HK-2 (cell line): ENCODE data around the gene ELMO3.

ENCODE experiments used
- DNase-seq: peaks from one replicate; pipeline ENCODE4 v3.0.0-alpha.2; 2018; ENCODE audit not compliant: unreplicated experiment

ELMO3 gene

DNA sequence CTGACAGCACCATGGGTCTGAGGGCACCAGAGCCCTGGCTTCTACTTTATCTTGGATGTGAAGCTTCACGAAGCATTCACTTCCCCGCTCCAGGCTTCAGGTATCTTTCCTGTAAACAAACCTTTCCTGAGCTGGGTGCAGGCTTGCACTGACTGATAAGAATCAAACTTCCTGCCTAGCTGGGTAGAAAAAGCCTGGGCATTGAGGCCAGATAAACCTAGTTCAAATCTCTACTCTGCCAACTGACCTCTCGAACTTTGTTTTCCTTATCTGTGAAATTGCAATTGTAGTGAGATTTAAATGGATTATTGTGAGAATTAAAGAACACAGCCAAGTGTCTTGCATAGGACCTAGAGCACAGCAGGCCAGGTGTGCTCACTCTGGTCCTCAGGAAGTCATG is 25.1 kb downstream of the ELMO3 start:
- no peak for DNase-seq

DNA sequence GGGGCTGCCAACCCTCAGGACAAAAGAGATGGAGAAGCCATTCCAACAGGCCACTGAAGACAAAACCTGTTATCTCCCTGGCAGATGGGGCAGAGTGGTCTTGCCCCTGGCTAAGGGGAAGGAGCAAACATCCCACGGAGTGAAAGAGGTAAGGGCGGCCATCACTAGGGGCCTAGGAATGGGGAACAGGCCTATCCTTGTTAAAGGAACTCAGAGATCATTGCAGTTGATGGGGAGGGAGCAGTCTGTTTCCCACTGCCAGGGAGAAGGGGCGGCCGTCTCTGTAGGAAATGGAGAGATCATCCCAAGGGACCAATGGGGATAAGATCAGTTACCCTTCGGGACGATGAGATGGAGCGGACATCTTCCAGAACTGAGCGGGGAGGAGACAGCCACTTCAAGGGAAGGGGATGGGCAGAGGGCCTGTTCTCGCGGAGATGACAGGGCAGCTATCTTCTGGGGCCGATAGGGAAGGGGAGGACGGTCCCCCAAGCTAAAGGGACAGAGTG is 27.4 kb downstream of the ELMO3 start:
- DNase-seq, result no peak

DNA sequence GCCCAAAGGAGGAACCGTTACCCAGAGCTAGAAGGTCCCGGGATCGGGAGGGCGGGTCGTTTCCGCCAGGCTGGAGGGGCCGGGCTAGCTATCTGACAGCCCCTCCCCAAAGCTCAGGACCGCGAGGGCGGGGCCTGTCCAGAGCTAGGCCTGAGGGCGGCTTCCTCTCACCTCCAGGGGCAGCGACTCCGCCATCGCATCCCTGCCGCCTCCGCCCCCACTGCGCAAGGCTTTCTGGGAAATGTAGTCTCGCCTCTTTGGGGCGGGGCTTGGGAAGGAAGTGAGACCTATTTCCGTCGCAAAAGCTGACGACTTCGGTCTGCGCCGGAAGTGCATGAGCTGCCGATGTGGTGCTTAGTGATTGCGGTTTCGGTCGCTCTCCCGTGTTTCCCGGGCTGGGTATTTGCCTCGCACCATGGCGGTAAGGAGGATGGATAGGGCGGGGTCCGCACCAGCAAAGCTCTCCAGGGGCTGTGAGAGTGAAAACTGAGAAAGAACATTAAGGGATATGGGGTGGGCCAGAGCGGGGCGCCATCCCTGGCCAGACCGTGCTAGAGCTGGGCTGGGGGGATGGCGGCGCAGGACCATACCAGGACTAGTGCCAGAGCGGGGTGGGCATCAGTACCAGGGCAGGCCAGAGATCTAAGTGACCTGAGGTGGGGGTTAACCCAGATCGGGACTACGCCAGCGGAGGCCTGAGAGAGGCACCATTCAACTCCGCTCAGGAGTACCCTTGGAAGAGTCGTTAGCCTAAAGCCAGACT is 28.1 kb downstream of the ELMO3 start, which contains the start of gene TMEM208:
TSS of gene TMEM208 (plus strand) at position 327 of the 763 bp plus-strand sequence. CDS start at position 416, 89 bp downstream.
- peak; percentile 99 for DNase-seq

DNA sequence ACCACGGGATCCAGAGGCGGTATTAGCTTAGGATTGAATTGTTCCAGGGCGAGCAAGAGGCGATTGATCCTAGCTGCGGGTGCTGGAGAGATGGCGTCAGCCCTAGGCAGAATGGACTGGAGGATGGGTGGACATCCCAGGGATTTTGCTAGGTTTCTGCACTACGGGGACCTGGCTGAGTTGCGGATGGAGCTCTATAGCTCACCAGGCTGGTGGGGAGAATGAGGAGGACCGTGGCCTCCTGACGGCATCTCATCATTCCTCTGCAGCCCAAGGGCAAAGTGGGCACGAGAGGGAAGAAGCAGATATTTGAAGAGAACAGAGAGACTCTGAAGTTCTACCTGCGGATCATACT is 28.6 kb downstream of the ELMO3 start:
- DNase-seq, result no peak

DNA sequence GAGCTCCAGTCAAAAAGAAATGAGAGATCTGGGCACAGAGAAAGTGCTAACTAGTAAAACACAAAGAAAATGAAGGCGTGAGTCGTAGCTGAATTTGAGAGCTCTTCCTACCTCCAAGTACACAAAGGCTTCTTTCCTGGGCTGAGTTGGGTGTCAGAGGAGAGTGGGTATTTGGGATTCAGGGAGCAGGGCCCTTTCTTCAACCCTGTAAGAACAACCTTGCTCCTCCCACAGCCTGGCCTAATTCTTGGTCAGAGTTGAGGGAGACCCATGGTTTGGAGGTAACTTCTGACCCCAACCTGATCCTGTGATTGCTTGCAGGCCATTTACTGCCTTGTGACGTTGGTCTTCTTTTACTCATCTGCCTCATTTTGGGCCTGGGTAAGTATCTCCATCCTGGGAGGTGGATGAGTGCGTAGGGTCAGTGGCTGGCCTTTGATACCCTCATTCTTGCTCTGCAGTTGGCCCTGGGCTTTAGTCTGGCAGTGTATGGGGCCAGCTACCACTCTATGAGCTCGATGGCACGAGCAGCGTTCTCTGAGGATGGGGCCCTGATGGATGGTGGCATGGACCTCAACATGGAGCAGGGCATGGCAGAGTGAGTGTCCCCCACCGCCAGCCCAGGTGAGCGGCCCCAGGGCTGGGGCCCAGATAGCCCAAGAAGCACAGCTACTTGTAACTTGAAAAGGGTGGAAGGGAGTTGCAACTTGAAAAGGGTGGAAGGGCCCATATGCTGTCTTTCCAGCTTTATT is 29.3 kb downstream of the ELMO3 start:
- no peak for DNase-seq

DNA sequence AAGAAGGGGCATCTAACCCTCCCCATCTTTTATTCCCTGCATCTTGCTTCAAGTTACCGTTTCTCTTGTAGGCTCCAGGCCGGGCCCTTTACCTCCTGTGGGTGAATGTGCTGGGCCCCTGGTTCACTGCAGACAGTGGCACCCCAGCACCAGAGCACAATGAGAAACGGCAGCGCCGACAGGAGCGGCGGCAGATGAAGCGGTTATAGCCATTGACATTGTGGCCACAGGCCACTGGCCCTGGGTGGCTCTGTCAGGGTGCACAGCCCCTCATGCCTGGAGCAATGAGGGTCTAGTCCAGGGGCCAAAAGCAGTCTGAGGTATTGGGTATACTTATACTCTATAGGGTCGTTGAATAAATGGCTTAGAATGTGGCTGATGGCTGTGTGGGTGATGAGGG is 30.0 kb downstream of the ELMO3 start:
- DNase-seq, result no peak

DNA sequence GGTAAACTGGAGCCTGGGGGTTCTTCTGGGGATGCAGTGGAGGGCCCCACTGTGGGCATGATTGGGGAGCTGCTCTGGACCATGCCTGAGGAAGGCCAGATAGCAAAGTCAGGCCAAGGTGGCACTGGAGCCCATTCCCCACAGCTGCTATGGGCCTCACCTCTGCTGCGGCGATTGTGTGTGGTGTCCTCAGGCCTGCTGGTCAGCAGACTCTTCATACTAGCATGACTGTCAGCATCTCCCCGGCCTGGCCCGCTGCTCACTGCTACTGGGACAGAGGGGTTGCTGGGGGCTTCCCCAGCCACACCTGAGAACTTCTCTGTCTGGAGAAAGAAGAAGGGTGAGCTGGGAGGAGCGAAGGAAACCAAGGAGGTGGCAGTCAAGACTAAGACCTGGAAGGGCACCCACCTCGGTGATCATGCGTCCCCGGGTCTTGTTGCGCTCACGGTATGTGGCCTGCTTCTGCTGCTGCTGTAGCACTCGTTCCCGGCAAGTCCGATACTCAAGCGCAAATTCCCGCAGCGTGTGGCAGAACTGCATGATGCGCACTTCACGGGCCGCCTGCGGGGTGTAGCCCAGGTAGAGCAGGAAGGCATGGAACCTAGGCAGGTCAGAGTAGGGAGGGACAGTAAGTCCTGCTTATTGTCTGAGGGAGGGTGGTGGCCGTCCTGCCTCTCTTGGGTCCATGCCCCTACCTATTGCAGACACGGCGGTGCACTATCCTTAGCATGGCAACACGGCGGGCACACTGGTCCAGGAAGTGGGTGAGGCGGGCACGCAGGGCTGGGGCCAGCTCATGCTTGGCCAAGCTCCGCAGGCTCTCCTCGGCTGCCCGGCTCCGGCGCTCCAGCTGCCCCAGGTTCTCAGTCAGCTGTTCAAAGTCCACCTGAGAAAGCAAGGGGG is 31.2 kb downstream of the ELMO3 start:
- no peak for DNase-seq

DNA sequence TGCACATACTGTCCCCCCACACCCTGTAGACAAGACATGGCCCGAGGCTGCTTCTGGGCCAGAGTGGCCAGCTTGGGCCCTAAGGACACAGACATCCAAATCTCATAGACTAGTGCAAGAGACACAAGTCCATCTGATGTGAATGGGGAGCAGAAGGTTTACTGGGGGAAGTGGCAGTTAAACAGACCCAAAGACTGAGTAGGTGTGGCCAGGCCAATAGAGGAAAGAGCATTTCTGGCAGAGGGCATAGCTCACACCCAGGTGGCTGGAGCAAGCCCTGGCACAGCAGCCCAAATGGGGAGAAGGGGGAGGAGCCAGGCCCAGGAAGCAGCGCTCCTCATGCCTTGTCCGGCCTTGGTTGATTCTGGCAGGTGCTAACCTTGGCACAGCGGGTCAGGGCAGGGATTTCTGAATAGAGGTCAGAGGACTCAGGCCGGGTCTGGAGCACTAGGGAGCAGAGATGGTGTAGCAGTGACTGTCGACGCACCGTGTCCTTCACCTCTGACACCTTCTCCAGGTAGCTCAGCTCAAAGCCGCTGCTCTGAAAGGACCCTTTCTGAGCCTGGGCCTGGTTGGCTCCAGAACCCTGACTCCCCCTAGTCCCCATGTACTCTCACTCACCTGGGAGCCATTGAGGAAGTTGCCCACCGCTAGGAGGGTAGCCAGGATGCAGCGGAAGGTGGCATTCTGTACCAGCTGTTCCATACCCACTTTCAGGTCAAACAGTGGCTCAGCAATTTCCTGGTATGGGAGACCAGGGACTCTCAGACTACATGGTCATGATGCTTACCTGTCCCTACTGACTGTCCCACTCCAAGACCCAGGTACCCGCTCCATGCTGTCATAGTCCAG is 32.1 kb downstream of the ELMO3 start:
- DNase-seq, result peak; percentile 3

DNA sequence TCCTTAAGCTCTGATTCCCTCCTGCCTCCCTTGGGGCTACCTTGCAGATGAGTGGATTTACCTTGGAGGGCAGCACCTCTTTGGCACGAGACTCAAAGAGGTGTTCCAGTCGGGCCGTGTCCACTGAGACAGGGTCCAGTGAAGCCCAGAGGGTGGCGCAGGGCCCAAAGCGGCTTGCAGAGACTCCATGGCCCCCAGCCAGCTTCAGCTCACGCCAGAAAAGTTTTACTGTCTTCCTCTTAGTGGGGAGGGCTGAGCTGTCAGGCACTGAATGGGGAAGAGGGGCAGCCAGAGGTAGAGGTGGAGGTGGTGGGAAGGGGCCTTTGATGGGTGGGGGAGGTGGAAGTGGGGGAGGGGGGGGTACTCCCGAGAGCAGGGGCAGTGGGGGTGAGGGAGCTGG is 34.7 kb downstream of the ELMO3 start:
- no peak for DNase-seq

DNA sequence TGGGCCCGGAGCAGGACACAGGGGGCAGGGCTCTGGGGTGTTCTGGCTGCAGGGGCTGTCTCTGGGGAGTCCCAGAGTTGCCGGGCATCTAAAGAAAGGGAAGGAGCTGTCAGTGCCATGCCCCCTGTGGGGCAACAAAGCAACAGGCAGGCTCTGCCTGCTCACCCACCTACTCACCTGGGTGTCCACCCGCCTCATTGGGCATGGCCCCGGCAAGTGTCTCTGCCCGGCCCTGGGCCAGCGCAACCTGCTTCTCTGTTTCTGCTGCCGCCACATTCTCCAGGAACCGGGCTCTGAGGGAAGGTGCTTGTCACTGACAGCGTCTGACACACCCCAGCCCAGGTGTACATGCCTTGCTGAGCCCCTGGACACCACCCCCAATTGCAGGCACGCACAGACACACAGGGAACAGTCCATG is 35.3 kb downstream of the ELMO3 start:
- no peak for DNase-seq

DNA sequence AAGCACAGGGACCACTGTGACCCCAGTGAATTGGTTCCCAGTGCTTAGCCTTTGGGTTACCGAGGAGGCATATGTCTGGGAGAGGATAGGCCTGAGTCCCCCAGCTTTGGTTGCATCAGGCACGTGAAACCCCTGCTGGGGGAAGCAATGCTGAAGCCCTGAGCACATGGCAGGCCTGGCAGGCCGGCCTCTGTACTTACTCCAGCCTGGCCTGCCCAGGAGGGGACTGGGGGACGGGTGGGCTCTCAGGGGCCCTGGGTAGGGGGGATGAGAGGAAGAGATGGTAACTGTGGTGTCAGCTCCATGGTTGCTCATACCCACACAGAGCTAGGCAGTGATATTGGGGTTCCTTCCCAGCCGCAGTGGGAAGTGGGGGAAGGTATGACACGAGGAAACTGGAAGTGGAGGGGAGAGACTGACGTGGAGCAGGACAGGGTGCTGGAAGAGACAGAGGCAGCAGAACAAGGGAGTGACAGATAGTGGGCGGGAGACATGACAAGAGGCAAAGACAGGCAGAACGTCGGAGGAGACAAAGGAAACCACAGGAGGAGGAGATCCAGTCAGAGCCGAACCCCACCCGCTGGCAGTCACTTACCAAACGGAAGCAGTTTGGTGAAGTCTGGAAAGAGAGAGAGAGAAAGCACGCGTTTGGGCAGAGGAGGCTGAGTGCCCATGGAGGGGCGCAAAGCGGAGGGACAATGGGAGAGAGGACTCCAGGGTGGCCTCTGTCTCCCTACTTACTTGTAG is 37.1 kb downstream of the ELMO3 start:
- DNase-seq, result no peak

DNA sequence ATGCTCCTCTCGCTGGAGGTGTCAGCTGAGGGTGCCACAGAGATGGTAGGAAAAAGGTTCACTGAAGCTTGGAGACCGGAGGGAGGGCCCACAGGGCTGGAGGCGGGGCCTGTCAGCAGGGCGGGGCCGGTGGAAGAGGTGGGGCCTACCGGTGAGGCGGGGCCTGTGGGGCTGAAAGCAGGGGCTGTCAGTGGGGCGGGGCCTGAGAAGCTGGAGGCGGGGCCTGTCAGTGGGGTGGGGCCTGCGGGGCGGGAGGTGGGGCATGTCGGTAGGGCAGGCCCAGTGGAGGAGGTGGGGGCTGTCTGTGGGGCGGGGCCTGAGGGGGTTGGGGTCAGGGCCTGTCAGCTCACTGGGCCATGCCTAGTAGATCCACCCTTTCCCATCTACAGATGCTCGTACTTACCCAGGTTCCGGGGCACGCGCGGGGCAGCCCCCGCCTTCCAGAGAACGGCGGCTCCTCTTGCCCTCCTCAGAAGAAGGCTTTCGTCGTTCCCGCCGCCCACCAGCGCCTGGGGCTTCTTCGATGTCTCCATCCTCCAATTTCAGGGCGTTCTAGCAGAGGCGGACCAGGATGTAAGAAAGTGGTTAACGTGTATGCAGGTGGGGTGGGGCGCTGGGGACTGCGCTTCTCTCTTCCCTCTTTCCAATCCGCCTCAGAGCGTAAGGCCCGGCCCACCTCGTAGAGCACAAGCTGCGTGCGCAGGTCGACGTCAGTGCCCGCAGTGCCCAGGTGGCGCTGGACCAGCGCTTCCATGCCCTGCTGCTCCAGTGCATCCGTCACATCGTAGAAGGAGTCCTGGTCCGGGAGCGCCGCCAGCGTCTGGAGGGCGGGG is 37.8 kb downstream of the ELMO3 start:
- DNase-seq, result peak; percentile 59

DNA sequence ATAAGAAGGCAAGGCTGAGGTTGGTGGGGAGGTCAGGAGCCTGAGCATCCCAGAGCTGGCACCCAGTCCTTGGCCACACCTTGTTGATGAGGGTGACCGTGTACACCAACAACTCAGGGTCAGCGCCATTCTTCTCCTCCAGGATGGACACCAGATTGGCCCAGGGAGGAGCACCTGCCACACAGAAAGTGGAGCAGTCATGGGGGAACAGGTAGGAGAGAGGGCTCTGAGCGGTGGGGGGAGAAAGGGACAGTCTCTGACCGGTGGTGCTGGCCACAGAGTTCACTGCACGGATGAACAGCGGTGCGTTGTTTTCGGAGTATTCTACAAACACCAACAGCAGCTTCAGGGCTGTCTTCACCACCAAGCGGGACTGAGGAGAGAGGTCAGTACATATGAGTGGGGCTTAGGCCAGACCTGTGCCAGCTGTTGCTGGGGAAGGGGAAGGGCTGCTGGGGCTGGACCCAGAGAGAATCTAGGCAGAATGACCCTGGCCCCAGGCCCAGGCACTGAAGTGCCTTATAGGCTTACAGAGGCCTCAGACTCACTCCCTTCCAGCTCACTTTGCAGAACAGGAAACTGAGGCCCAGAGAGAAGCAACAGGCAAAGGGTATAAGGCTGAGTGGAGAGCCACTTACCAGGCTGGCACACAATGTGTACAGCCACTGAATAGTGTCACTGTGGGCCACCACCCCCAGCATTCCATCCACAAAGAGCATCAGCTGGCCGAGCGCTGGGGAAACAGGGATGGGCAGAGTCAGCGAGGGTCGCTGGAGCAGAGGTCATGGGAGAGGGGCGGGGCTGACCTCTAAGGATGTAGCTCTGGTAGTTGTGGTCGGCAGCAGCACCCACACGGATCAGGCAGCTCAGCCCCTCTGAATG is 38.7 kb downstream of the ELMO3 start:
- DNase-seq, result no peak

DNA sequence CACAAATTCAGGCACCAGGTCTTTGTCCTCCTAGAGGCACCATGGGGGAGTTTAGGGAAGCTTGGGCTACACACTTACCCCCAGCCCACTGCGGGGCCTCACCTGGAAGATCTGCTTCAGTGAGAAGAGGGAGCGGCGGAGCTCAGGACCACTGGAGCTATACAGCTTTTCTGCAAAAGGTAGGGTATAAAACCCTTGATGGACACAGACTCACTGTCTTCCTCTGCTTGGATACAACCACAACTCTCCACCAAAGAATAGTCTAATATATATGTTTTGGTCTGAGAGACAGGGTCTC is 39.3 kb downstream of the ELMO3 start:
- no peak for DNase-seq

DNA sequence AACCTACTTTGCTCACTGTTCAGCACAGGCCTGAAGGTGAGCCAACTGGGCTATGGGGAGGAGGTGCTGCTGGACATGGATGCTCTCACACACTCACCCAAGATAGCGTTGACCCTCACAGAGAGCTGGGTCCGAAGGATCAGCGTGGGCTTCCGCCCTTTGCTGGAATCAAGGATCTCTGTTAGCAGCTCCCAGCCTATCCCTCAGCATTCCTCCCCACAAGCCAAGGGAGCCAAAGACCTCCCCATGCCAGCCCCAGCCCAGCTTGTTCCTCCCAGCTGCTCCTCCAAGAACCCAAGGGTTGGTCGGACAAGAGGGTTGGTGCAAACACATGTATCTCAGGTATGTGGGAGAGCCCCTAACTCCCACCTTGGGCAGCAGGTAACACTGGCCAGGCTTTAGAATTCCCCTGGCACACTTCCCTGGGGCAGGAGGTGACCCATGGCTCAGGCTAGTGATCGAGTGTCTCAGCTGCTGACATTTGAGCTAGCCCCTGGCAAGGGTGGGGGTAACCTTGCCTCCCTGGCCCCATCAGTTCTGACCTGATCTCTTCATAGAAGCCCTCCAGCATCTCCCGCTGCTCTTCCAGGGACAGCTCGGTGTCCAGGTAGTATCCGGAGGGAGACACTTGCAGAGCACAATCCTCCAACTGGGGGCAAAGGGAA is 40.0 kb downstream of the ELMO3 start:
- no peak for DNase-seq

DNA sequence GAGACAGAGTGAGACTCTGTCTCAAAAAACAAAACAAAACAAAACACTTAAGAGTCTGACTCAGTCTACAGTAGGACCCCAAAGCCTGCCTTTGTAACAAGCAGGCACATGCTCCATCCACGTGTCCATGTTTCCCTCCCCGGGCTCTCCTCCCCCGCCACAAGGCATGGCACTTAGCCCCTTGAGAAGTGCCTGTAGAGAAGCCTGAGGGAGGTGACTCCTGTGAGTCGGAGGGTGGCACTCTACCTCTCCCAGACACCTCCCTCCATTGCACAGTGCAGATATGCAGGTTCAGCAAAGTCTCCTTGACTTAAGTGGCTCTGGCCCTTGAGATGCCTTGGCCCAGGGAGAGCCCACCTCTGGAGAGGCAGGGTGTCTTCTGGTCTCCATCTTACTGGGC is 41.6 kb downstream of the ELMO3 start:
- DNase-seq, result peak; percentile 61

DNA sequence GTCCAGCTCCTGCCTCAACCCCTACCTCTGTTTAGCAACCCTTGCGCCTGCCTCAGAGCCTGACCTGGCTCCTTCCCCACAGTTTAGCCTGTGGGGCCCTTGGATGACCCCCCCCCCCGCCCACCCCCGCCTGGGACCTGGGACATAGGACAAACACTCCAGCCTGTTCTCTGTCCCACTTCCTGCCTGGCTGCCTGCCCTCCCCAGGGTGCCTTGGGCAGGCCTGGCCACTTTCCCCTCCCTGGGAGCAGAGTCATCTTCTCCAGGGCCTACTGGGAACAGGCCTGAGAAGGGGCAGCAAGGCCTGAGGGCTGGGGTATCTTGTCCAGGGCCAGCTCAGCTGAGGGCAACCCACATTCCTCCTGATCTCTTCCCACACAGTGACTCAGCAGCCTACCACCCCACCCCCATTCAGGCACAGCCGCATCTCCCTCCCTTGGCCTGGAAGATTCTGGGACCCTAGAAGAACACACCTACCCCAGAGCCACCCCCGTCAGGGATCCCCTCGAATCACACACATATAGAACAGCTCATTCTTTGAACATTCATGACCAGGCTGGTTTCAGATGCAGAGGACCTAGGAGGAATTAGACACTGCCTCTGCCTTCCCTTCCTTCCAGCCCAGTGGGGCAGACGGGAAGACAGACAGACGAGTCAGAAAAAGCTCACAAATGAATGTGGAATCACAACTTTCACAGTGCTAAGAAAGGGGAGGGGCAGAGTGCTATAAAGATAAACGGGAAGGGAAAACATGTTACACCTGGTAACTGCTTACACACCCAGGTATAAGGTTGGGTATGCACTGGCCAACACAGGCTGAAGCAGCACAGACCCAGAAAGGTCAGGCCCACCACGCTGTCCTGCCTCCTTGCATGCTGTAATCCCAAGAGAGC is 42.3 kb downstream of the ELMO3 start:
- DNase-seq, result peak; percentile 89
